GM19193 (cell line): Measurements from ENCODE around the gene SLC30A3.

Source experiments
- POLR2A ChIP-seq: IDR thresholded peaks from 4 replicates; pipeline ENCODE4 v1.6.1; 2011; ENCODE audit not compliant: insufficient read depth, insufficient read length; ENCODE audit errors: extremely low read depth

SLC30A3 gene, protein sequence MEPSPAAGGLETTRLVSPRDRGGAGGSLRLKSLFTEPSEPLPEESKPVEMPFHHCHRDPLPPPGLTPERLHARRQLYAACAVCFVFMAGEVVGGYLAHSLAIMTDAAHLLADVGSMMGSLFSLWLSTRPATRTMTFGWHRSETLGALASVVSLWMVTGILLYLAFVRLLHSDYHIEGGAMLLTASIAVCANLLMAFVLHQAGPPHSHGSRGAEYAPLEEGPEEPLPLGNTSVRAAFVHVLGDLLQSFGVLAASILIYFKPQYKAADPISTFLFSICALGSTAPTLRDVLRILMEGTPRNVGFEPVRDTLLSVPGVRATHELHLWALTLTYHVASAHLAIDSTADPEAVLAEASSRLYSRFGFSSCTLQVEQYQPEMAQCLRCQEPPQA

DNA sequence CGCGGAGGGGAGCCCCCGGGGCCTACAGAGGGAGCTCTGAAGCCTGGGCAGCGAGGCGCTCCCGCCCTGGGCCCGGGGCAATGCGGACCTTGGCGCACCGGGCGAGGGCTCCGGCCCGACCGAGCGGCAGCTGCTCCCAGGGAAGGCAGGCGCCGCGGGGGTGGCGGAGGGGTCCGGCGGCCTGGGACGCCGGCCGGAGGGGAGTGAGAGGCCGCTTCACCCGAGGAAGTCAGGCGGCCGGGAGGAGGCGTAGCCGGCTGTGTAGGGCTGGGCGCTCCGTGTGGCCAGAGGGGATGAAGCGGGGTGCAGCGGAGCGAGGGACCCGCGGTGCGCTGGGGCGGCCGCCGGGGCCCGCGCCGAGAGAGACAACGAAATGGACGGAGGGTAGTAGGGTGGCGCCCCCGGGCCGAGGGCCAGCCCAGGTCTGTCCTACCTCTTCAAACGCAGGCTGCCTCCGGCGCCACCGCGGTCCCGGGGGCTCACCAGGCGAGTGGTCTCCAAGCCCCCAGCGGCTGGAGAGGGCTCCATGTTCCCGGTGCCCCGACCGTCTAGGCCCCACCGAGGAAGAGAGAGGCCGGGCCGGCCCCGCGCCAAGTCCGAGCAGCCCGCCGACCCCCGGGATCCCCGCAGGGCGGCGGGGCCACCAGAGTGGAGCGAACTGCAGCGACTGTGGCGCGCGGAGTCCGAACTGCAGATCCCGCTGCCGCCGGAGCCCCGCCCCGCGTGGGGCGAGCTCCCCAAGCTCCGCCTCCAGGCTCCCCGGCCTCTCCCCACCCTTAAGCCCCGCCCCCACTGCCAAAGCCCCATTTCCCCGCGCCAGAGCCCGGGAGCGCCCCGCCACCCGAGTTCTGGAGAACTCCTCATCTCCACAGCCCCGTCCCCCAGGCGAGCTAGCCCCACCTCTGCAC, at the start of gene SLC30A3:
TSS of gene SLC30A3 (minus strand) at position 669 of the 908 bp plus-strand sequence. CDS start at position 528, 141 bp downstream.
- TF ChIP-seq POLR2A: no peak

DNA sequence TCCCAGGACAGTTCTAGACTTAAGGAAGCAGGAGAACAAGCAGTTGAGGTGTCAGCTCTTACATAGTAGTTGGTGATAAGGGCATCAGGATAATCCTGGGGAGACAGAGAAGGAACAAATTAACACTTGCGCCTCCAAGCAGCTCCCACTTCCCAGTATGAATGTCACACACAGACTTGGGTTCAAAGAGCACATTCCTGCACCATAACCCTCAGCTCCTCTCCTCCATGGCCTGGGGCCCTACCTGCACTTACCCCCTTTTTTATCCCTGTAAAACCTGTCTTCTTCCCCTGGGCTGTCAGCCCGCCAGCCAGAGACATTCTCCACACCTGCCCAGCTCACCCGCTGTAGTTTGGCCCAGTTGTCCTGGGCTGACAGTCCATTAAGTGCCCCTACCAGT, 49.3 kb upstream of the SLC30A3 start:
- TF ChIP-seq POLR2A: no peak

DNA sequence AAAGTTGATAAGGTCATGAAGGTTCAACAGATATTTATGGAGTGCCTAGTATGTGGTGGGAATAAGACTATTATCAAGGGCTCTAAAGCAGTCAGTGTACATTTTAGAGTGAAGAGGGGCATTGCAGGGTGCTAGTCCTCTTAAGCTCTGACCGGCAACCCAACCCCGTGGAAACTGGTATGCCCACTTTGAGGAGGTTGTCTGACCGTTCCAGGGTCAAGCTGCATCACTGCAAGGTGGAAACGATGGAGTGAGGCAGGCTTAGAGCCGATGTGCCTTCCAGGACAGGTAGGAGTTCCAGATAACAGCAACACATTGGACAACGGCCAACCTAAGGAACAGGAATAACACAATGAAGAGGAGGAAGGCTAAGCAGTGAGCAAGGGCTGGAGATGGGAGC, 46.8 kb upstream of the SLC30A3 start:
- no peak for TF ChIP-seq POLR2A

DNA sequence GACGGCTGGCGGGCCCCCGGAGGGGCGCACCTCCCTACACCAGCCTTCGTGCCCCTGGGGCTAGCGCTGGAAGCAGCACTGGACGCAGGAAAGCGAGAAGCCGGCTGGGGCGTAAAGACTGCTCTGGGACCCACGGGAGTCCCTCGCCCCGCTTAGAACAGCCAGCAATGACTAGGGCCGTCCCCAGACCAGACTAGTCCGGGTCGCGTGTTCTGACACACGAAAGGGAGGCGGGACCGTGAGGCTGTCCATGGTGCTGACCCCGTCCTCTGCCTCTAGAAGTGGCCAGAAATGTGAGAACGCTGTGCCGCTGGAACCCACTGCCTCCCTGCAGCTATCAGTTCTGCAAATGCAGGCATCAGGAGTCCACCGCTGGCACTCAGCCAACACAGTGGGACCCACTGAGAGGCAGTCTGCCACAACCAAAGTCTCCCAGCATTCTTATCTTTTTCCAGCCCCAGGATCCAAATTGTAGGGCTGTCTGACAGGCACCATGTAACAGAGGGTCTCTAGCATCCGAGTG, 45.6 kb upstream of the SLC30A3 start, which contains the start of gene UCN:
TSS of gene UCN (minus strand) at position 87 of the 523 bp plus-strand sequence. CDS start 550 bp downstream, outside the sequence.
- no peak for TF ChIP-seq POLR2A

DNA sequence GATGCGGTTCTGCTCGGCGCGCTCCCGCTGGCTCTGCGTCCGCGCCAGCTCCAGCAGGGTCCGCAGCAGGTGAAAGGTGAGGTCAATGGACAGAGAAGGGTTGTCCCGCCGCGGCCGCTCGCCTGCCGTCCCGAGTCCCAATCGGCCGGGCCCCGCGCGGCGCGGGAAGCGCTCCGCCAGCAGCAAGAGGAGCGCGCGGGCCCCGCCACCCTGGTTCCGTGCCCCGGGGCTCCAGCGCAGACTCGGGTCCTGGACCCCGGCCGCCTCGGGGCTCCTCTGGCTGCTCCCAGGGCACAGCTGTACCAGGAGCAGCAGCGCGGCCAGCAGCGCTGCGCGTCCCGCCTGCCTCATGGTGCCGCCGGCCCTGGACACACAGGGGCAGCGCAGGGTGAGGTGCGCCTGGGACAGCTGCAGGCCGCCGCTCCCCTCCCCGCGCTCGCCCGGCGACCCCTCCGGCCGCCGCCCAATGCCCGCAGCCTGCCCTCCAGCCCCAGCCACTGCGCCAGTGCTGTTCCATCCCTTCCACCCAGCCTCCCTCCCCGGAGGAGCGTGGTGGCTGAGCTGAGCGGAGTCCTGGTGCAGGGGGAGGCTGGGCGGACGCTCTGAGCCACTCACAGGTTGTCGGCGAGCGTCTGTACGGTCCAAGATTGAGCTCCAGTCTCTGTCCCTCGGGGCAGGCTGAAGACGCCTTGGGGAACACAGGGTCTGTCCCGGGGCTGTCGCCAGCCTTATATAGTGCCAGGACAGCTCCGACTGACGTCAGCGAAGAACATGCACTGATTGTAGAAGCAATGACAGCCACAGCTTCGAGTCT, 44.9 kb upstream of the SLC30A3 start:
- no peak for TF ChIP-seq POLR2A

DNA sequence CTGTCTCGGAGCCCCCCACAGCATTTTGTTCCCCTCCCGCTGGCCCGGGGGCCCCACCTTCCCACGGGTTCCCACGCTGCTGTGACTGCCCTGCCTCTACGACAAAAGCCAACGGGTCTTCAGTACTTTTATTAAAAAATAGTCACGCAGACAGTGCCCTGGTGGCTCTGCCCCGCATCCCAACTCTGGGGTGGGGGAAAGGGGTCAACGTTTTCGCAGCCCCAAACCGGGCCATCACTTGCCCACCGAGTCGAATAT, 44.4 kb upstream of the SLC30A3 start:
- TF ChIP-seq POLR2A: no peak

DNA sequence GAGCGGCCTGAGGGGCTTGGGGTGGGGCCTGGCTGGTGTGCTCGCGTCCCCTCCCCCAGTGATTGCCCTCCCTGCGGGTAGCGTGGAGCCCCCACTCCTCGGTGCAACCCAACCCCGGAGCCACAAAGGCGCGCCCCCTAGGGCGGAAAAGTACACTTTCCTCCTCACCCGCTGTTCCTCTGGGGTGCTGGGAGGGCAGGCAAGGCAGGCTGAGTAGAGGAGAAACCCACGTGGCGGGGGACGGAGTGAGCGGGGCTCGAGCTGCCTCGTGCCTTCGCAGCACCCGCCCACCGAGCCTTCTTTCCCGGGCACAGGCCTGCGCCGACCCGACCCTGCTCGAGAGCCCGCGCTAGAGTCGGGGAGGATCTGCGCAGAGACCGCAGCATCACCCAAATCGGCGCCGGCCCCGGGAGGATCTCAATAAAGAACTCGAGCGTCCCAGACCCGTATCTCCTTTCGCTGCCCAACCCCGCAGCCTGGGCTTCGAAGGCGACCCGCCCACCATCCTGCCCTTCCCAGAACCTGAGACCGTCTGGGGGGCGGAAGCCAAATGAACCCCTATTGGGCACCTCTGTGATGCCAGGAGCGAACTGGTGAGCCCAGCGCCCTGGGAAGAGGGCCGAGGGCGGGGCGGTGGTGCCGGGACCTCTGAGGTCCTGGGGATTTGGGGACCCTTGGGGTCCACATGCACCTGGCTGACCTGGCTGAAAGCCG, 43.9 kb upstream of the SLC30A3 start:
- TF ChIP-seq POLR2A: no peak

DNA sequence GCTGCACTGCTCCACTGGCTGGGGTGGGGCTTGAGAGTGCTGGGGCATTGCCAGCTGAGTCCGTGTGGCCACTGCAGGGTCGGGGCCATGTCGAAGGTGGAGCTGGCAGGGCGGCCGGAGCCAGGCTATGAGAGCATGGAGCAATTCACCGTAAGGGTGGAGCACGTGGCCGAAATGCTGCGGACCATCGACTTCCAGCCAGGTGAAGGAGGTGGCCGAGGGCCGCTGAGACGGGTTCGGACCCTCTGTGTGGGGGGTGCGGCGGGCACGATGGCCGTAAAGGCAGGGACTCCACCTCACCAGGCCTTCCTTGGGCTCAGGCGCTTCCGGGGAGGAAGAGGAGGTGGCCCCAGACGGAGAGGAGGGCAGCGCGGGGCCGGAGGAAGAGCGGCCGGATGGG, 43.3 kb upstream of the SLC30A3 start:
- TF ChIP-seq POLR2A: no peak

DNA sequence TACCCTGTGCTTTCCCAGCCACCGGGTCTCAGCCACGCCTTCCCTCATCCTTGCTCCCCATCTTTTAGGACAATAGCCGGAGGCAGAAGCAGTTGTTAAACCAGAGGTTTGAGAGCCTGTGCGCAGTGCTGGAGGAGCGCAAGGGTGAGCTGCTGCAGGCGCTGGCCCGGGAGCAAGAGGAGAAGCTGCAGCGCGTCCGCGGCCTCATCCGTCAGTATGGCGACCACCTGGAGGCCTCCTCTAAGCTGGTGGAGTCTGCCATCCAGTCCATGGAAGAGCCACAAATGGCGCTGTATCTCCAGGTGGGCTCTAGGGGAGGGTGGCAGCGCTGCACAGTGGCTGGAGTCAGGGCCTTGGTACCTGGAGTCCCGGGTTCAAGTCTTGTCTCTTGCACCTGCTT, 42.7 kb upstream of the SLC30A3 start:
- TF ChIP-seq POLR2A: no peak

DNA sequence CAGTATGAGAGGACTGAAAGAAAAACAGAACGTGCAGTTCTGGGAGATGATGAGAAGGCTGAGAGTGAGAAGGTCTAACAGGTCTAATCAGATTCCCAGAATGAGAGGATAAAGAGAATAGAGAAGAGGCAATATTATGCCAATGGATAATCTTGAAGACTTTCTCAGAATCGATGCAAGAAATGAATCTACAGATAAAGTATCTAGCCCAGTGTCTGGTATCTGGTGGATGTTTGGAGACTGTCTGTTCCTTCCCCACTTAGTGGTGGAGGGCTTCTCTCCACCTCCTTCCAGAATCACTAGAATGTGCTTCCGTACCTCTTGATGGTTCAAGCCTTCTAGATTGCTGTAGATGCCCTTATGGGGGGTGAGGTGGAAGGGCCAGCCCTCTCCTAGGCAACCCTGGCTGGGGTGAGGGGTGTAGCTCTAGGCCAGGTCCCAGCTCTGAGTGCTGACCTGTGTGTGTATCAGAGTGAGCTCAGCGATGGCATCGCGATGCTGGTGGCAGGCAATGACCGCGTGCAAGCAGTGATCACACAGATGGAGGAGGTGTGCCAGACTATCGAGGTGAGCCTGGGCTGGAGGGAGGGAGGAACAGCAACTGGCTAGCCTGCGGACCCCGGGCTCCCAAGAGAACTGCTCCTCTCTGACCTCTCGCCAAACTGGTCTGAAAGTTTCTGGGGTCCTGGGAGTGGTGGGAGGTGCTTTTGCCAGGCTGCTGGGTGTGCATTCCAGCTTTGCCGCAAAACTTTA, 41.8 kb upstream of the SLC30A3 start:
- no peak for TF ChIP-seq POLR2A

DNA sequence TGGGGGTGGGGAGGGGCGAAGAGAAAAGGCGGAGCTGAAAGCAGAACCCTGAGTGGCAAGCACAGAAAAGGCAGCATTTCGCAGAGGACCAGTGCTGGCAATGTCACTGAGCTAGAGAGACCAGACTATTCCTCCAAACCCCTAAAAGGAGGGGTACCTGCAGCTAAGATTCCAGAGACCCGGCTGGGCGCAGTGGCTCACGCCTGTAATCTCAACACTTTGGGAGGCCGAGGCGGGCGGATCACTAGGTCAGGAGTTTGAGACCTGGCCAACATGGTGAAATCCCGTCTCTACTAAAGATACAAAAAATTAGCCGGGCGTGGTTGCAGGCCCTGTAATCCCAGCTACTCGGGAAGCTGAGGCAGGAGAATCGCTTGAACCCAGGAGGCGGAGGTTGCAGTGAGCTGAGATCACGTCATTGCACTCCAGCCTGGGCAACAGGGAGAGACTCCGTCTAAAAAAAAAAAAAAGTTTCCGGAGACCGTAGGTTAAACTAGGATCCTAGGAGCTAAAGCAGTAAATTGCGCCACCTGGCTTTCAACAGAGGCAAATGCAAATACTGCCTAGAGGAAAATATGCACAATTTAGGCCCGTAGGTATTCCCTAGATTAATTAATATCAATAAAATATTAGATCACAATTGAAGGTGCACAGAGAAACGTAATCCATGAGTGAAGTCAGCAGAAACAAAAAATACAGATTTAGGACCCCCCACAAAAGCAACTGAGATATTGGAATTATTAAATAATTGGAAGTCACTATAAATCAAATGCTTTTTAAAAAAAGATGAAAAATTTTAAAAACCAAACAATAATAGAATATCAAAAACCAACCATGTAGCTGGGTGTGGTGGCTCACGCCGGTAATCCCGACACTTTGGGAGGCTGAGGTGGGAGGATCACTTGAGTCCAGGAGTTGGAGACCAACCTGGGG, 40.5 kb upstream of the SLC30A3 start:
- no peak for TF ChIP-seq POLR2A

DNA sequence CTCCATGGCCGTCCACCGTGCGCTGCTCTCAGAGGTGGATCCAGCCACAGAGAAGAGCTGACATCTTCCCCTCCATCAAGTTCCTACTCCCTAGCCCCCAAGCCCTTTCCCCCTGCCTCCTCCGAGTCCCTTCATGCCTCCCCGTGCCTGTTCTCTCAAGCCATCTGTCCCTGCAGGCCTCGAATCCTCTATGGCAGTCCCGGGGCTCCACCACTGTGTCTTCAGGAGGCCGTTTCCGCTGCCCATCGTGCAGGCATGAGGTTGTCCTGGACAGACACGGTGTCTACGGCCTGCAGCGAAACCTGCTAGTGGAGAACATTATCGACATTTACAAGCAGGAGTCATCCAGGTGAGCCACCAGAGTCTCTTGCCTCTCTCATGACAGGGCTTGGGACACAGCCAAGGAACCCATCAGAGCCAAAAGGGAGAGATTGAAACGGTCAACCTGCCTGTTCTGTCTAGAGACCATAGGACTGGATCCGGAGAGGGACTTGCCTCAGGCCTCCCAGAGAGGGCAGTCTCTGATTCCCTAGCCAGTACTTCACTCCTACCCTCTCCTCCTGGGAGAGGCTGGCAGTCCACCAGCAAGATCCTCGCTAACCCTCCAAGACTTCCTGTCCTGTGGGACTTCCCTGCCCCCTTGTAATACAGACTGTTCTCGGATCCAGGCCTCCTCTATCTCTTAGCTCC, 35.7 kb upstream of the SLC30A3 start:
- no peak for TF ChIP-seq POLR2A

DNA sequence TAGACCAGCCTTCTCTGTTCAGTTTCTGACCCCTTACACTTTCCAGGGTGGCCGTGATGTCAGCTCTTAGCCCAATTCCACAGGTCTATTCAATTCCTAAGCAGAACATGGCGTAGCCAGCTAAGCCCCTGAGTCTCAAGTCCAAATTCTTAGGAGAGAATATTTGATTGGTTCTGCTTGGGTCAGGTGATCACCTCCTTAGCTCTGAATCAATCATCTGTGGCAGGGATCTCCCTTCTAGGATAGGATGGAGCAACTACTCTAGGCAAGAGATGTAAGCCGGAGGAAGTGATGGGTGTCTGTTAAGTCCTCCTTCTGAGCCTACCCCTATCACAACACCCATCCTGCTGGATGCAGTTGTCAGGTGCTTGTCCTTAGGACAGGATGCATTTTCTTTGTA, 34.3 kb upstream of the SLC30A3 start:
- TF ChIP-seq POLR2A: no peak

DNA sequence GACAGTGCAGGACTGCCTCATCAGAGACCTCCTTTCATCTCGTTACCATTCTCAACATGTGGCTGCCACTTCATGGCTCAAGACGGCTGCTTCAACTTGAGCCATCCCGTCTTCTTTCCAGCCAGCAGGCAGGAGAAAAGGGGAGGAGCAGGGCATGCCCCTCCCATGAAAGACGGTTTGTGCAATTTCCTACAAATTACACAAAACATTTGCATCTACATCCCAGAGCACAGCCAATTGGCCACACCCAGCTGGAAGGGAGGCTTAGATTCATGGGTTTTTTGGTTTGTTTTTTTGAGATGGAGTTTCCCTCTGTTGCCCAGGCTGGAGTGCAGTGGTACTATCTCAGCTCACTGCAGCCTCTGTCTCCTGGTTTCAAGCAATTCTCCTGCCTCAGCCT, 33.6 kb upstream of the SLC30A3 start:
- no peak for TF ChIP-seq POLR2A
